CD4-positive, alpha-beta T cell treated with Interleukin-6 for 4 hours (primary cell): ENCODE results near the gene LTBP2.
A peak's percentile ranks its signal among the peaks of the same experiment; 100 is the strongest.
"Not testable (repeated sequence)": the region's sequence is repeated elsewhere in the genome, so short reads cannot be mapped to it uniquely, and the experiment has no call there.

Source experiments
- DNase-seq: peaks from one replicate; pipeline ENCODE4 v3.0.0-alpha.2; 2020; ENCODE audit warnings: mixed read lengths

LTBP2 gene

GRCh38 chr14:74547331-74547927 lies 64.6 kb downstream of the LTBP2 start:
- no peak for DNase-seq

- no peak for DNase-seq
These were observed 65.6 kb downstream of the LTBP2 start for GRCh38 chr14:74546416-74546815.

GRCh38 chr14:74545386-74545785 lies 66.7 kb downstream of the LTBP2 start:
- no peak for DNase-seq

GRCh38 chr14:74543771-74544438 lies 68.1 kb downstream of the LTBP2 start:
- no peak for DNase-seq

GRCh38 chr14:74542056-74542685 lies 69.9 kb downstream of the LTBP2 start:
- DNase-seq, result no peak

GRCh38 chr14:74541225-74541624 lies 70.8 kb downstream of the LTBP2 start:
- DNase-seq, result no peak

GRCh38 chr14:74539503-74539902 lies 72.5 kb downstream of the LTBP2 start:
- DNase-seq, result no peak

GRCh38 chr14:74538411-74539391 lies 73.3 kb downstream of the LTBP2 start:
- DNase-seq, result no peak

GRCh38 chr14:74536336-74536735 lies 75.7 kb downstream of the LTBP2 start:
- DNase-seq, result not testable (repeated sequence)

- no peak for DNase-seq
These were observed 76.2 kb downstream of the LTBP2 start for GRCh38 chr14:74535756-74536325.

GRCh38 chr14:74533576-74533975 lies 78.5 kb downstream of the LTBP2 start:
- no peak for DNase-seq

- no peak for DNase-seq
These were observed 79.8 kb downstream of the LTBP2 start for GRCh38 chr14:74532246-74532645.

- DNase-seq, result no peak
These were observed 80.6 kb downstream of the LTBP2 start for GRCh38 chr14:74531467-74531866.

GRCh38 chr14:74531006-74531405 lies 81.0 kb downstream of the LTBP2 start:
- no peak for DNase-seq

GRCh38 chr14:74528886-74529285 lies 83.2 kb downstream of the LTBP2 start:
- DNase-seq, result no peak

GRCh38 chr14:74528406-74528805 lies 83.6 kb downstream of the LTBP2 start:
- no peak for DNase-seq

- no peak for DNase-seq
These were observed 84.2 kb downstream of the LTBP2 start for GRCh38 chr14:74527736-74528280.

GRCh38 chr14:74526854-74527585 lies 85.0 kb downstream of the LTBP2 start:
- DNase-seq, result peak; percentile 18

- no peak for DNase-seq
These were observed 86.6 kb downstream of the LTBP2 start for GRCh38 chr14:74525361-74525851.

- no peak for DNase-seq
These were observed 87.3 kb downstream of the LTBP2 start for GRCh38 chr14:74524812-74525135.

- no peak for DNase-seq
These were observed 87.8 kb downstream of the LTBP2 start for GRCh38 chr14:74524076-74524811.
